Fibroblast of lung (primary cell): Measurements from ENCODE around the gene CRKL.

Experiments
- CTCF ChIP-seq, 2 donors: IDR thresholded peaks in 1 of 2; conservative IDR thresholded peaks in 1 of 2; 1 replicate in 1 of 2; 2 replicates in 1 of 2; pipeline ENCODE4 v1.5.1; 2011 to 2012; ENCODE audit warnings: low read length in 2 of 2, control low read depth in 1 of 2, inconsistent platforms in 1 of 2, low read depth in 1 of 2, mild to moderate bottlenecking in 1 of 2
- EZH2 ChIP-seq: IDR thresholded peaks from 2 replicates; pipeline ENCODE4 v1.5.1; 2012; ENCODE audit warnings: low read length, control low read depth, mild to moderate bottlenecking; ENCODE audit errors: missing control alignments

GRCh38 chr22:20977019-20977418 is 59.8 kb downstream of the CRKL start:
- TF ChIP-seq CTCF (conservative IDR thresholded peaks at IDR 0.05 in 1 of 2, IDR thresholded peaks at IDR 0.05 in 1 of 2; ENCODE audit: low read depth in 1 of 2, low read length in 2 of 2) (no peak), EZH2 (no peak)
